SK-N-MC (cell line): ENCODE data around the gene PCTP.
A peak's percentile ranks its signal among the peaks of the same experiment; 100 is the strongest.

Experiments
- DNase-seq: peaks from one replicate; pipeline ENCODE4 v3.0.0-alpha.2; 2011; ENCODE audit warnings: low read depth, low spot score
- H3K27ac ChIP-seq: fragments of 200-600 bp; sonication (generic); 2 replicates; pipeline ENCODE4 v1.5.1; 2016; ENCODE audit warnings: mixed run types
- H3K36me3 ChIP-seq: fragments of 200-600 bp; sonication (generic); 2 replicates; pipeline ENCODE4 v1.6.1; 2017; ENCODE audit warnings: antibody characterized with exemption, low read length, mixed read lengths; ENCODE audit not compliant: insufficient read depth
- H3K4me3 ChIP-seq: fragments of 200-600 bp; sonication (generic); 2 replicates; pipeline ENCODE4 v1.5.1; 2016
- H3K9ac ChIP-seq: fragments of 200-600 bp; sonication (generic); 2 replicates; pipeline ENCODE4 v1.8.0; 2017; ENCODE audit warnings: mixed run types, mixed read lengths; ENCODE audit not compliant: insufficient read length
- H3K9me3 ChIP-seq: fragments of 200-600 bp; sonication (generic); 2 replicates; pipeline ENCODE4 v1.6.1; 2017; ENCODE audit warnings: low read depth, mild to moderate bottlenecking, antibody characterized with exemption, low read length, moderate library complexity, mixed read lengths
- EZH2 ChIP-seq: fragments of 200-600 bp; sonication (generic); IDR thresholded peaks from one replicate; pipeline ENCODE4 v1.6.1; 2017; ENCODE audit warnings: antibody characterized with exemption
- FOXP2 ChIP-seq: optimal IDR thresholded peaks from 2 replicates; pipeline ENCODE3; 2011; ENCODE audit warnings: mild to moderate bottlenecking, moderate library complexity; ENCODE audit not compliant: insufficient read depth; ENCODE audit errors: extremely low read length, control extremely low read depth
- POLR2AphosphoS5 ChIP-seq: IDR thresholded peaks from 2 replicates; pipeline ENCODE4 v1.6.1; 2012; ENCODE audit warnings: mild to moderate bottlenecking, low read depth, low read length, borderline replicate concordance

The PCTP gene

GRCh38 chr17:55710410-55710809 is 40.4 kb upstream of the PCTP start:
- no peaks in the 10 kb centered on the region for H3K36me3 ChIP-seq
- no peak for DNase-seq
- no peak overlapping the region for H3K9ac ChIP-seq
- no peaks in the 10 kb centered on the region for H3K9me3 ChIP-seq
- H3K27ac ChIP-seq, result no peak overlapping the region
- TF ChIP-seq FOXP2 (no peak), EZH2 (no peak), POLR2AphosphoS5 (no peak)
- no peak overlapping the region for H3K4me3 ChIP-seq

DNA sequence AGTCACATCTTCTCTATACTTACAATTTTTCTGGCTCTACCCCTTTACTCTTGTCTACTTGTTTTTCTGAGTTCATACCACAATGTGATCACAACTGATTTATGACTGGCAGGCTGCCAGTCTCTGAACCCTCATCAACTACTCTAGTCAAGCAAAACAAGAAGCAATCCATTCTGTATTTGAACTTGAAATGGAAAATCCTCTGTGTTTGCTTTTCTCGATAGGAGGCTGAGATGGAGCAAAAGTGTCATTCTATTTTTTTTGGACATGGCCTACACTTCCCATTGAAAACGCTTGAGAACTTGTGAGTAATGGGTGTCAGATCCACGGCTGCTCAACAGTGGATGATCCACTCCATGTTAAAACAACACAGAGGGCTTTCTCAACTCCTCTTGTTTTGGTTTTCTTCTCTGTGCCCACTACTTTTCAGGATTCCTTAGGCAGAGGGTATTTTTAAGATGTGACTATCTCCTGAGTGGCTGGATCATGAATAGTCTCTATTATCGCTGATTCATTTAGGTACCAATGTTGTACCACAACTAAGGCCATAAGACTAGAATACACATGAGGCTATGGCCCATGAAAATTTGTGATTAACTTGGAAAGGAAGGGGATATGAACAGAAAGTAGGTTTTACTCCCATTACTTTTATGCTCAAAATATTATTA is 39.9 kb upstream of the PCTP start:
- H3K36me3 ChIP-seq, result no peaks in the 10 kb centered on the region
- TF ChIP-seq POLR2AphosphoS5, result no peak
- no peak overlapping the region for H3K4me3 ChIP-seq
- no peak overlapping the region for H3K27ac ChIP-seq
- H3K9ac ChIP-seq, result no peak overlapping the region
- no peaks in the 10 kb centered on the region for H3K9me3 ChIP-seq
- no peak for DNase-seq

GRCh38 chr17:55717432-55717831 is 33.4 kb upstream of the PCTP start:
- no peak overlapping the region for H3K9ac ChIP-seq
- TF ChIP-seq FOXP2, result no peak
- no peak for TF ChIP-seq EZH2
- no peak for TF ChIP-seq POLR2AphosphoS5
- H3K9me3 ChIP-seq, result no peaks in the 10 kb centered on the region
- DNase-seq, result no peak
- peaks cover 8% of the 10 kb centered on the region; the same call in 1 of the 2 replicates for H3K36me3 ChIP-seq
- H3K27ac ChIP-seq, result no peak overlapping the region
- H3K4me3 ChIP-seq, result no peak overlapping the region

DNA sequence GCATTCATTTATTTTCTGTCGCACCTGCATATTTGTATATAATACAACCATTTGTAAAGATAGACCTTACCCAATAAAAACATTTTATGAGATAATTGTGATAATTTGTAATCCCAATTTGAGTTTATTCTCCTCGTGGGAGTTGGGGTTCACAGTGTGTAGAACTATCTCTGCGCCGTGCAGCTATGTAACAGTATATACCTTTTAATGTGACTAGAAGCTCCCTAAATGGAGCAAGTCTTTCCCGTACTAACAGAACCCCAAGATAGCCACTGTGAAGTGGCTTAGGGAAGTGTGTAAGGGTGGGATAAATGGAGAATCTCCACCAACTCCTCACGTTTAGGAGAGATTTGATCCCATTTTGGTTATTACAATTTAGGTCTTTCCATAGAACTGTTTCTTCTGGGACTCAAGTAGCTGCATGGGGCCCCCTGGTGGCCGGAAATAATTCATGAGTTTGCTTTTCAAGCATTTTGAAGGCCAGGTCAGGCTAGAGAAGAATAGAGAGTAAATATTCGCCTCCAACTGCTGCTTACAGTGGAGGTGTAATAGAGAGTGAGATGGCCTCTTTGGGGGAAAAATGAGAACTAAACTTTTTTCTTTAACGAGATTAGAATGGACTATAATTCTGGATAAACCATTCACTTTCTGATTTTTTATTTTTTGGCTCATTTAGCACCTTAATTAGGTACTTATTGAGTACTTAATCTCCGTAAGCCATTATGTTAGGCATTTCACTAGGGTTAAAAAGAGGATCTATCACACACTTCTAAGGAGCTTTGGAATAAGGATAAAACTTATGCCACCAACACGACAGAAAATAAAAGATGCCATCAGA is 32.7 kb upstream of the PCTP start:
- Histone ChIP-seq H3K9ac (no peak overlapping the region), H3K4me3 (no peak overlapping the region), H3K36me3 (peaks cover 8% of the 10 kb centered on the region; the same call in 1 of the 2 replicates), H3K27ac (no peak overlapping the region), H3K9me3 (no peaks in the 10 kb centered on the region)
- DNase-seq, result no peak
- no peak for TF ChIP-seq FOXP2
- no peak for TF ChIP-seq EZH2
- TF ChIP-seq POLR2AphosphoS5, result no peak

- Histone ChIP-seq H3K4me3 (peak overlapping the region; percentile 67), H3K9ac (no peak overlapping the region), H3K27ac (peak overlapping the region; percentile 52), H3K9me3 (no peaks in the 10 kb centered on the region), H3K36me3 (peaks cover 8% of the 10 kb centered on the region; the same call in 1 of the 2 replicates)
- DNase-seq, result no peak
- TF ChIP-seq POLR2AphosphoS5, result no peak
- TF ChIP-seq EZH2, result no peak
- no peak for TF ChIP-seq FOXP2
Observed at GRCh38 chr17:55720919-55721836, 29.7 kb upstream of the PCTP start.

GRCh38 chr17:55722016-55722736 is 28.7 kb upstream of the PCTP start:
- Histone ChIP-seq H3K4me3 (peak overlapping the region; percentile 67), H3K36me3 (peaks cover 8% of the 10 kb centered on the region; the same call in 1 of the 2 replicates), H3K27ac (peak overlapping the region; percentile 45), H3K9me3 (no peaks in the 10 kb centered on the region), H3K9ac (no peak overlapping the region)
- no peak for DNase-seq
- no peak for TF ChIP-seq POLR2AphosphoS5
- no peak for TF ChIP-seq EZH2
- no peak for TF ChIP-seq FOXP2

GRCh38 chr17:55722742-55723487 is 27.9 kb upstream of the PCTP start, which contains the start of gene TMEM100:
TMEM100 (minus strand) TSS chr17:55722864; CDS start chr17:55721070, 1,794 bp downstream.
- Histone ChIP-seq H3K4me3 (peak within 1 kb of the TSS; percentile 67), H3K27ac (peak within 1 kb of the TSS; percentile 45), H3K9ac (no peak within 1 kb of the TSS), H3K36me3 (peaks cover 8% of the 10 kb centered on the region; the same call in 1 of the 2 replicates), H3K9me3 (no peaks in the 10 kb centered on the region)
- TF ChIP-seq EZH2, result no peak
- TF ChIP-seq POLR2AphosphoS5, result no peak
- no peak for TF ChIP-seq FOXP2
- DNase-seq, result no peak
